DMS 273 (cell line): ENCODE measurements around the gene ZDHHC16.
"Not testable (repeated sequence)": the region's sequence is repeated elsewhere in the genome, so short reads cannot be mapped to it uniquely, and the experiment has no call there.

ENCODE experiments used
- DNase-seq: peaks from one replicate; lab custom pipeline; 2025; ENCODE audit not compliant: unreplicated experiment; lab: John Stamatoyannopoulos, UW

Gene ZDHHC16

DNA sequence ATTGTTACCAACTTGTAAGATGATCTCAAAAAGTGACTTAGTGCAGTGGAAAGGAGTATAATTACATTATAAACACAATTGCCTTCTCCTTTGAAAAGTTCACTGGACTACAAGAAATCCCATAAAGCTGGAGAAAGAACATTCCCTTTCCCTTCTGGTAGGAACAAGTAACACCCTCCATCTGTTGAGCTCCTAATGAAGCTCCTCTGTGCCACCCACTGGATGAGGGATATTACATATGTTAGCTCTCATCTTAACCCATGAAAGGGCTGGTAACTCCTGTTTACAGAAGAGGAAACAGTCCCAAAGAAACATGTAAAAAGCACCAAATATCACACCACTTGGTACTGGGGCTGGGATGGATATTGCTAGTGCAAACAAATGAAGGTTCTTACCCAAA, 11.9 kb upstream of the ZDHHC16 start:
- peak; percentile 75 for DNase-seq

DNA sequence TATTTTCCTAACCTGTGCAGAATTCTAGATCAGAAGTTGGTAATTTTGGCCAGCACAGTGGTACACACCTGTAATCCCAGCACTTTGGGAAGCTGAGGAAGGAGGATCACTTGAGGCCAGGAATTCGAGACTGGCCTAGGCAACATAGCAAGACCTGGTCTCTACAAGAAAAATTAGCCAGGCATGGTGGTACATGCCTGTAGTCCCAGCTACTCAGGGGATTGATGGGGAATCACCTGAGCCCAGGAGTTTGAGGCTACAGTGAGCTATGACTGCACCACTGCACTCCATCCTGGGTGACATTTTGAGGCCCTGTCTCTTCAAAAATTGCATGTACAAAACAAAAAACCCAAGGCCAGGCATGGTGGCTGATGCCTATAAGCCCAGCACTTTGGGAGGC, 11.4 kb upstream of the ZDHHC16 start:
- no peak for DNase-seq

DNA sequence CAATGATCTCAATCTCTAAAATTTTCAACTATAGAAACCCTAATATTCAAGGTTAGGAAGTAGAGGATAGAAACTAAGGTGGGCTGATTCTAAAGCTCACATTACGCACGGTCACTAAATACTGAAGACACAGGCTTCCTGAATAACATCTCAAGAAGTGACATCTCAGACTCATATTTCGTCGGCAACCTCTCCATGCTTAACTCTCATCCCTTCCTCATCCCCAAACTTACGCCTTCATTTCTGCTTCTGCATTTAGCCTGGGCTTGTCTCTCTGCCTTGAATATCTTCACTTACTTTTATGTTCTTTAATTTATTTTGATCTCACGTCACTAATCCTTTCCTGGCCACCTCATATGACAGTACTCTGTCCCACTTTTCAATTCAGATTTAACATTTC, 10.8 kb upstream of the ZDHHC16 start:
- DNase-seq = no peak

DNA sequence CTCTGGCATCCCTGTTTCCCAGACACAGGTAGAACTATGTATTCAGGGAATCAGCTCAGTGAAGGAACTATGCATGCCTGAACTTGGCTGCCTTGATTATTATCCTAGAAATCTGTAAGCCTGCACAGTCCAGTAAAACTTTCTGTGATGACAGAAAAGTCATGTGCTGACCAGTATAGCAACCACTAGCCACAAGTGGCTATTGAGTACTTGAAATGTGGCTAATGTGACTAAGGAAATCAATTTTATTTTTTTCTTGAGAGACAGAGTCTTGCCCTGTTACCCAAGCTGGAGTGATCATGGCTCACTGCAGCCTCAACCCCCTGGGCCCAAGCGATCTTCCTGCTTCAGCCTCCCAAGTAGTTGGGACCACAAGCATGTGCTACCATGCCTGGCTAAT, 3.7 kb upstream of the ZDHHC16 start:
- no peak for DNase-seq

DNA sequence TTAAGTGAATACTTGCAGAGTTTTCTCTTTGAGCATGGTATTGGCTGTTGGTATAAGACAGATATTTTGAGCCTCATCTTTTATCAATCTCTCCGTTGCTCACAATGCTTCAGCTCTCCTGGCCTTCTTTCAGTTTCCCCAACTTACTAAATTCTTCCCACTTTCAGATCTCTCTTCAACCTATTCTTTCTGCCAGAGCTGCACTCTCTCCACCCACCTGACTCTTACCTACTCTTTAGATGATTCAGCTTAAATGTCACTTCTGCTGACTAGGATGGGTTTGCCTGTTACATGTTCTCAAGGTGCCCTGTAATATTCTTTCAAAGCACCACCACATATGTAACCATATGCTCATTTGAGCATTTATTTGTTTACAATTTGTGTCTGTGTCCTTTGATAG, 1.8 kb upstream of the ZDHHC16 start:
- DNase-seq = no peak

DNA sequence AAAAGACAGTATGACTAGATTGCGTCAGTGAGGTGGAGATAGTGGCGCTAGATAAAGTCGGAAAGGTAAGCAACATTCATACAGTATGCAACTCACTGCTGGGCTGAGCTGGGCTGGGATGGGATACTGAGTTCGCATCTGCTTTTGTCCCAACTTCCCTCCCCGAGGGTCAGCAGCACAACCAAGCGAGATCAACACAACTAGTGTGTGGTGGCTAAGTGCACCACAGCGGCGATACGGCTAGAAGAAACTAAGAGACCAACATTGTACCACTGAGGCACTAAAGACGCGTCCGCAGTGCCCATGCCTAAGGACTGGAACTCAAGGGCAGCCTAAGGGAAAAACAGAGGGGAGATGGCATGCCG, 636 bp upstream of the ZDHHC16 start:
- no peak for DNase-seq

DNA sequence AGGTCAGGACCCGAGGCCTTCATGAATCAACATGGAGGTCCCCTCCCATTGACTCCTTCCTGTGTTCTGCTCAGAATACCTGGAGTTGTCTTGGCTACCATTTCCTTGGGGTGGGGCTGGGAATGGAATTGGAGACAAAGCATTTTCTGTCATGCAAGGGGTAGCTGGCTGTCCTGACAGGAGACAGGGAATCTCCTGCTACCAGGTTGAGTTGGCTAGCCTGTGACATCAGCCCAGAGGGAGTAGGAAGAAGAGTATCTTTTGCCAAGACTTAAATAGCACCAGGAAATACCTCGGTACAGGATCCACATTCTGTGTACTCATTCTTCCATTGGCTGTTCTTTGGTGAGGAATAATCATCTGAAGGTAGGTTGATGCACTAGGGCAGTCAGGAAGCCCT, 4.9 kb downstream of the ZDHHC16 start:
- DNase-seq = no peak

DNA sequence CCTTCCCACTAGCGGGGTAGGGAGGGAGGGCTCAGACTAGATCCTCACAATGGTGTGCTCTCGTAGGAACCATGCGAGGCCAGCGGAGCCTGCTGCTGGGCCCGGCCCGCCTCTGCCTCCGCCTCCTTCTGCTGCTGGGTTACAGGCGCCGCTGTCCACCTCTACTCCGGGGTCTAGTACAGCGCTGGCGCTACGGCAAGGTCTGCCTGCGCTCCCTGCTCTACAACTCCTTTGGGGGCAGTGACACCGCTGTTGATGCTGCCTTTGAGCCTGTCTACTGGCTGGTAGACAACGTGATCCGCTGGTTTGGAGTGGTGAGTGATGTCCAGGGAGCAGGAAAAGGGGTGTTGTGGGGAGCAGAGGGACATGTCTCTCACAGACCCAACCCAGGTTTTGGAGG, 5.6 kb downstream of the ZDHHC16 start:
- DNase-seq = no peak

DNA sequence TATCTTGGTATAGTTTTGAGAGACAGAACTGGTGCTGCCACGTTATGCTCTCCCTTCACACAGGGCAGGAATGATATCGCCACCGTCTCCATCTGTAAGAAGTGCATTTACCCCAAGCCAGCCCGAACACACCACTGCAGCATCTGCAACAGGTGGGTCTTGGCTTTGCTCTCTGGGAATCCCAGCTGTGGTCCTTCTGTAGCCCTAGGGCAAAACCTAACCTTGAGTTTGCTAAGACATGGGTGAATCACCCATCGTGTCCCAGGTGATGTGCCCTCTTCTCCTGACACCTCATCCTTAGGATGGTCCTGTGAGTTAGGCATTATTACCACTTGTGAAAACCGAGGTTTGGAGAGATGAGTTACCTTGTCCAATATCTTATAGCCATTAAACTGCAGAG, 6.4 kb downstream of the ZDHHC16 start:
- DNase-seq = no peak

DNA sequence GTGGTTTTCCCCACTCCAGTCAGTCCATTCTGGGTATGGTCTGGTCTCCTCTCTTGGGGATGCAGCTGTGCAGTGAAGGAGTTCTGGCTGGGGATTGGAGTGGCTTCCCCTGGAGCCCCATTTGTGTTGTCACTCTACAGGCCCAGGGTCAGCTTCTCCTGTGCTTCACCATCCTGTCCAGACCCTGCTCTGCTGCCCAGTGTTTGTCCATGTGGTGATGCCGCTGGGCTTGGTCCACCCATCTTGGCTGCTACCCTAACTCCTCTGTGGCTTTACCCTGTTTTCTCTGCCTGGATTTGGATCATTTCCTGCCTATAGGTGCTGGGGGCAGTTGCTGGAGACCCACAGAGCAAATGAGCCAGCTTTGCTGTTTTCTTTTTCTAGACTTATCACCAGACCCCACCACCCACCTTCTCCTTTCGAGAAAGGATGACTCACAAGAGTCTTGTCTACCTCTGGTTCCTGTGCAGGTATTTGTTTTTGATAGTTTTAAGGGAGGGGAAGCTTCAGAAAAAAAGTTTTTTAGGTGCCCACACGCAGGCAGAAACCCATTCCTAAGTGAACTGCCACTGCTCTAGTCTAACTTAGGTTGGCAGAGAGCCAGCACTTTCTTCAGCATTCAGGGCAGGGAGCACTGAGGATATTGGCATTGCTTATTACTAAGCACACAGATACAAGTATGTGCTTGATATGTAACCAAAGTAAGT, 8.5 kb downstream of the ZDHHC16 start:
- peak; percentile 36 for DNase-seq

DNA sequence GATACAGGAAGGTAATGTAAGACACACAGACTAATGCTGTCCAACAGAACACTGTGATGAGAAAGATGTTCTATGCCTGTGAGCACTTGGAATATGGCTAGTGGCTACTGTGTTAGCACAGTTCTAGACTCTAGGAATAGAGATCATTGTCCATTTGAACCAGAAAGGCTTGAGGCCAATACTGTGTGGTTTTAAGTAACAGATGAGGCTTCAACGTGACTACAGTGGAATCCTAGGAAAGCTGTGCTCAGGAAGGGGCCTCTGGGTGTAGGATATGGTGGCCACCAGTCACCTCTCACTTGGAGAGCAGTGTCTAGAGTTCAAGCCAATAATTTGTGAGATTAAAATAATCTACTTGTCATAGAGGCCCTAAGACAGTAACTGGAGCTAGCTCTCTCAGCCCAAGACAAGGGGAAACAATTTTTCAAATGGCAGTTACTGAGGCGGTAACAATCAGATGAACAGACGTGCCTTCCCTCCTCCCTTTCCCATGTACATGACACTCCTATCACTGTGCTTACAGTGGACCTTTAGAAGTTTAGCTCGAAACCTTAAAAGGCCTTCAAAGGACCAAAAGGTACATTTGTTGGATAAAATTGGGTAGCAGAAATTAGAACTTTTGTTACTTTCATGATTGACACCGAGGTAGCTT, 10.2 kb downstream of the ZDHHC16 start:
- DNase-seq = no peak

DNA sequence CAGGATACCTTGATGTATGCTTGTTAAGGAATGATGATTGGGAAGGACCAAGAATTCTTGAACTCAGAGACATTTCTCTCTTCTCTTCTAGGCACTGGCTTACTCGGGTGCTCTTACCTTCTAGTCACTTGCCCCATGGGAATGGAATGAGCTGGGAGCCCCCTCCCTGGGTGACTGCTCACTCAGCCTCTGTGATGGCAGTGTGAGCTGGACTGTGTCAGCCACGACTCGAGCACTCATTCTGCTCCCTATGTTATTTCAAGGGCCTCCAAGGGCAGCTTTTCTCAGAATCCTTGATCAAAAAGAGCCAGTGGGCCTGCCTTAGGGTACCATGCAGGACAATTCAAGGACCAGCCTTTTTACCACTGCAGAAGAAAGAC, 10.7 kb downstream of the ZDHHC16 start:
- DNase-seq = no peak

DNA sequence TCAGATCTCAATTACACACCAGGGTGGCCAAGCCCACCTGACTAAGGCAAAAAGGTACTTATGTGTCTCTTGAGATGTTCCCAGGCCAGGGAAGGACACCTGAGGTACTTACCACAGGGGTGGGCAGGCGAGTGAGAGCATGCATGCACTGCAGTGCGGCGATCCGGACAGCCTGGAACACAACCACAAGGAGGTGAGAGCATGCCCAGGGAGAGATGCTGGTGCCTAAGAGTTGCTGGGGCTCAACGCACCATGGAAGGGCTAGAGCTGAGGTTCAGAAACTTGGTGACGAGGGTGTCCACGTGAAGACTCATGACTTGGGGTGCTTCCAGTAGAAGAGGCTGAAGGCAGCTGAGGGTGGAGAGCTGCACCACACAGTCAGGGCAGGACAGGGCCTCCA, 13.1 kb downstream of the ZDHHC16 start:
- DNase-seq = no peak

DNA sequence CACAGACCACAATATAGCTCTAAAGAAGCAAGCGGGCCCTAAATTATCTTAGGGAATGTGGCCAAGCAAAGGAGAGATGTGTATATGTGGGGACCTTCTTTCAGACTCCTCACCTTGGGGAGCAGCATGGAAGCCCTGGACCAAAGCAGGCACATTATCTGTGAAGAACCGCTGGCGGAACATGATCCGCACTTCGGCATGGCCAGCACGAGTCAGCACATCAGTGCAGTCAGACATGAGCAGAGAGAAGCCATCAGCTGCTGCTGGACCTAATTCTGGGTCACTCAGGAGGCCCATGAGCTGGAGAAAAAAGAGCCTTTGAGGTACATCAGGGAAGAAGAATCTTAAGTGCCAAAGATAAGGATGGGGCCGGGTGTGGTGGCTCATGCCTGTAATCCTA, 14.0 kb downstream of the ZDHHC16 start:
- no peak for DNase-seq

DNA sequence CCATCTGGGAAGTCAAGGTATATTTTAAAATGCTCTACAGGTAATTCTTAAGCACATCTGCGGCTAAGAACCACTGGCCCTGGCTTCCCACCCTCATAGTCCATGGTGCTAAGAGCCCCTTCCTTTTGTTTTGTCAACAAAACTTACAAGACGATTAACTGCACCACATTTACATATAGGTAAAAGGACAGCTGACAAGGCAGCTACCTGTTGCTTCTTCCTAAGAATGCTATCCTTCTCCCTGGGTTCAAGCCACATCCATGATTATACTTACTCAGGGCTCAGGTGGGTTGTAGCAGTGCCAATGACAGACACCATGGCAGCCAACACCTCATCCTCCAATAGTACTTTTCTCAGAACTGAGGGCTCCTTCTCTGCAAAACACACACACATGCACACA, 16.3 kb downstream of the ZDHHC16 start:
- DNase-seq = no peak

DNA sequence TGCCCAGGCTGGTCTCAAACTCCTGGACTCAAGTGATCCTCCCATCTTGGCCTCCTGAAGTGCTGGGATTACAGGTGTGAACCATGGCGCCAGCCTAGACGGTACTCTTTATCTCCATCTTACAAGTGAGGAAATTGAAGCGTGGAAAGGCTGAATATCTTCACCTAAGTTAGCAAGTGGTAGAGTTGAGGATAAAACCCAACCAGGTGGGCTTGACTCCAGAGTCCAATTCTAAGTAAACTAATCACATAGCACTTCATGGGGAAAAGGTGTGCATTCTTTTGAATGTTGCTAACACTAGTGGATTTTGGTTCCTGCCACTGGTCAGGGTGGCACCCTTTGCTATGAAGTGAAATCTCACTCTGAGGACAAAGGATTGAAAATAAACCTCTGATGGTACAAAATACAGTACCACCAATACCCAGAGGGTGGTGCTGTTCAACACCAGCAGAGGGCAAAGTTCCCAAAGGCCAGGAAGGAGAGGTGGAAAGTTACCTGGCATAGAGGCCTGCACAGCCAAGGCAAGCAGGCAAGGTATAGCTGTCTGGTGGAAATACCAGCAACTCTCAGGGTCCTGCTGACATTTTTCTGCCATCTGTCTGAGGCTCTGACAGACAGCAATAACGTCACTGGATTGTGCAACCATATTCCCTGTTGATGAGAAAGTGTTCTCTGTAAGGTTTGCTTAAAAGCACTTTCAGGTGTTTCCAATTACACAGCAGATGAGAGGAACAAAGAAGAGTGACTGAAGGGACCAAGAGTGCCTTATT, 17.6 kb downstream of the ZDHHC16 start:
- DNase-seq = peak; percentile 65

DNA sequence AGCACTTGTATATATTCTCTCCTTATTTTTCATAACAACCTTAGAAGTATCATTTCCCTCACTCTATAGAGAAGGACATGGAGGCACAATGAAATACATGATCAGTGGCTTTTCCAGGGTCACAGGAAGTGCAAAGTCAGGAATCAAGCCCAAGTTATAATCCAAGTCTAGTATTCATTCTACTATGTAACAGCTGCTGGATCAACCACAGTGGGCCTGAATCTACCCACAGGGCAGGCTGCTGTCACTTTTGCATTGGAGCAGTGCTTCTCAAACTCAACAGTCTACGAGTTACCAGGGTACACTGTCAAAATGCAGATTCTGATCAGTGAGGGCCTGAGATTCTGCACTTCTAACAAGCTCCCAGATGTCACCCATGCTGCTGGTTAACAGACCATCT, 18.3 kb downstream of the ZDHHC16 start:
- no peak for DNase-seq

DNA sequence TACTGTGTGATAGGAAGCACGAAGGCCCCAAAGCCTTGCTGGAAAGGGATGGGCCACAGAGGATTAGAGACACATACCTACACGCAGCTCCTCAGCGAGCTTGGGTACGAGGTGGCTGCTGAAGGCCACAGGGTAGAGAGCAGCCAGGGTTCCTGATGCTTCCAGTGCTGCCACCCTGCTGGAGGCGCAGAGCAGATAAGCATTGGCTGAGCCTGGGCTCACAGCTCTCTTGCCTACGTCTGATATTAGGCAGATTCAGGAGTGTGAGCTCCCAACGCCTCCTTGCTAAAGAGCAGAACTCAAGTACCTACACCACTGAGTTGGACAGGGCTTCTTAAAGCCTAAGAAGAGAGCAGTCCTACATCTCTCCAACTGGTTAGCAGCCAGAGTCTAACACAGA, 20.0 kb downstream of the ZDHHC16 start:
- DNase-seq = no peak

DNA sequence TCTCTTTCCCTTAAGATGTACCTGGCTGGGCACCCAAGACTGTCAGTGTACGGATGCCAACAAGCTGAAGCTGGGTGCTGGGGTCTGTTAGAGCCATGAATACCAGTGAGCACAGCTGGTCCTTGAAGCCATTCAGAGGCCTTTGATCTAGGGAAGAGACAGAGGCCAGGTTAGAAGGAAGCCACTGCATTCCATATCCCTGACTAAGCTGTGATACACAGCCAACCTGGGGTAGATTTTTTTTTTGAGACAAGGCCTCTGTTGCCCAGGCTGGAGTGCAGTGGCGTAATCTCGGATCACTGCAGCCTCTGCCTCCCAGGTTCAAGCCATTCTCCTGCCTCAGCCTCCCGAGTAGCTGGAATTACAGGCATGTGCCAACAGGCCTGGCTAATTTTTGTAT, 20.8 kb downstream of the ZDHHC16 start:
- DNase-seq = no peak

DNA sequence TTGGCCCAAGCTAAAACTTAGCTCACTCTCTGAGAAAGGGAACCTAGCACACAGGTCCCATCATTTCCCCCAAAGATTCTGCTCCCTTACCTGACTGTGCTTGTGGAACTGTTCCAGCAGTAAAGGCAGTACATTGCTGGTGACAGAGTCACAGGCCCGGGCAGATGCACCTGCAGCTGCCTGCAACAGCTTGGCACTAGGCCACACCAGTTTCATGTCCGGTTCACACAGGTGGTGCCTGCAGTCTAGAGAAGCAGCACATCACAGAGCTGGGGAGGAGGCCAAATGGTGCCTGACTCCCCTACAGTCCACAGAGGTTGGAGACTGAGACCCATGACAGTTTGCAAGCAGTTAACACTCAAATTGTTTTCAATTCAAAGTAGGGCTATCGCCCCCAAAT, 22.2 kb downstream of the ZDHHC16 start:
- DNase-seq = no peak

DNA sequence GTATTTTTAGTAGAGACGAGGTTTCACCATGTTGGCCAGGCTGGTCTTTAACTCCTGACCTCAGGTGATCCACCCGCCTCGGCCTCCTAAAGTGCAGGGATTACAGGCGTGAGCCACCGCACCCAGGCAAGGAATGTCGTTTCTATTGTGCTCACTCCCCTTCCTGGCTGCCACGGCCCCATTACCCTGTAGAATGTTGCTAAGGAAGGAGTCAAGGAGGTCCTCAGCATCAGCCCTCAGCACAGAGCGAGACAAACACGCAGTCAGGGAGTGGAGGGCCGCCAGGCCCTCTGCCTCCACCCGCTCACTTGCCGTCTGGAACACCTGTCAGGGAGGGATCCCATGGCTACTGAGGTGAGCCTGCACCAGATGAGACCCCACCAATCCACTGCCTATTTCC, 22.8 kb downstream of the ZDHHC16 start:
- DNase-seq = not testable (repeated sequence)

DNA sequence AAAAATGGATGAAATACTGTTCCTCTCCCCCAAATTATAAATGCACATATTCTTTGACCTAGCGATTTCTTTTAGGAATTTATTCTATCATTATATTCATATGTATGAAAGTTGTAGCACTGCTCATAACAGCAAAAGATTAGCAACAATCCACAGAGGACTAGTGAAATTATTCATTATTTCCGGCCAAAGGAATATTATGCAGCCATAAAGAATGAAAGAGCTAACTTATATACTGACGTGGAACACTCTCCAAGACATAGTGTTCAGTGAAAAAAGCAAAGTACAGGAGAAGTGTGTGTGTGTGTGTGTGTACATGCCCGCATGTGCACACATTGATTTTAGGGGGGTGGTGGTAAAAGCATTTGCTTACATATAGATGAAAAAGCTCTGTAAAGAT, 28.9 kb downstream of the ZDHHC16 start:
- DNase-seq = no peak
